Common myeloid progenitor, CD34-positive (primary cell): ENCODE data around the gene OPN1MW.
"Not testable (repeated sequence)": the region's sequence is repeated elsewhere in the genome, so short reads cannot be mapped to it uniquely, and the experiment has no call there.

Experiments used
- CTCF ChIA-PET: fragments of 350-600 bp; sonication (Branson Sonifier 250); formaldehyde crosslinking; loops from one replicate; lab custom pipeline; 2021; ENCODE audit warnings: antibody characterized with exemption; lab: Charles Lee
- POLR2A ChIA-PET: fragments of 350-600 bp; sonication (Branson Sonifier 250); formaldehyde crosslinking; loops from one replicate; lab custom pipeline; 2021; ENCODE audit warnings: antibody characterized with exemption; lab: Charles Lee
- DNase-seq, 3 donors: peaks; one replicate each; pipeline versions ENCODE4 v3.0.0 to v3.0.0-alpha.2; 2013
- H3K27ac ChIP-seq, 2 experiments: 1 replicate in 1 of 2; 2 replicates in 1 of 2; pipeline ENCODE4 v1.7.0; 2013; ENCODE audit warnings: inconsistent platforms in 2 of 2, low read length in 2 of 2, mild to moderate bottlenecking in 2 of 2, low read depth in 1 of 2, moderate library complexity in 1 of 2; ENCODE audit not compliant: severe bottlenecking in 2 of 2, insufficient read depth in 1 of 2, poor library complexity in 1 of 2
- H3K27me3 ChIP-seq, 5 experiments: replicated peaks in 2 of 5; 1 replicate in 3 of 5; 2 replicates in 2 of 5; pipeline versions ENCODE4 v1.6.1 to v1.7.0; 2013; ENCODE audit warnings: low read length in 4 of 5, mild to moderate bottlenecking in 2 of 5, moderate library complexity in 2 of 5, inconsistent platforms in 1 of 5; ENCODE audit not compliant: insufficient read depth in 5 of 5, control insufficient read depth in 4 of 5
- H3K36me3 ChIP-seq, 4 experiments: 1 replicate in 2 of 4; 2 replicates in 2 of 4; pipeline versions ENCODE4 v1.6.1 to v1.7.0; 2013; ENCODE audit warnings: low read length in 3 of 4, control low read depth in 1 of 4, mild to moderate bottlenecking in 1 of 4; ENCODE audit not compliant: control insufficient read depth in 4 of 4, insufficient read depth in 4 of 4
- H3K4me1 ChIP-seq, 4 experiments: 1 replicate in 3 of 4; 2 replicates in 1 of 4; pipeline versions ENCODE4 v1.6.1 to v1.7.1; 2013; ENCODE audit warnings: low read length in 3 of 4, mild to moderate bottlenecking in 3 of 4, control low read depth in 1 of 4, inconsistent platforms in 1 of 4, moderate library complexity in 1 of 4; ENCODE audit not compliant: control insufficient read depth in 4 of 4, insufficient read depth in 4 of 4; ENCODE audit errors: control extremely low read depth in 1 of 4
- H3K4me3 ChIP-seq, 7 experiments: 1 replicate in 4 of 7; 2 replicates in 3 of 7; pipeline versions ENCODE4 v1.5.1 to v1.7.0; 2013; ENCODE audit warnings: mild to moderate bottlenecking in 7 of 7, low read length in 6 of 7, moderate library complexity in 6 of 7, inconsistent platforms in 2 of 7, low read depth in 2 of 7, control low read depth in 1 of 7; ENCODE audit not compliant: insufficient read depth in 4 of 7, control insufficient read depth in 1 of 7; ENCODE audit errors: extremely low read depth in 1 of 7
- H3K9me3 ChIP-seq, 5 experiments: 1 replicate in 4 of 5; 2 replicates in 1 of 5; pipeline versions ENCODE4 v1.6.1 to v1.7.1; 2013; ENCODE audit warnings: low read length in 4 of 5, mild to moderate bottlenecking in 2 of 5, inconsistent platforms in 1 of 5, low read depth in 1 of 5, moderate library complexity in 1 of 5; ENCODE audit not compliant: control insufficient read depth in 4 of 5, insufficient read depth in 2 of 5; ENCODE audit errors: control extremely low read depth in 1 of 5
- WGBS: methylation state at CpG from one replicate; pipeline ENCODE4 v1.1.5; 2013; ENCODE audit not compliant: insufficient coverage; 5-methylcytosine and 5-hydroxymethylcytosine counted together

OPN1MW gene

DNA sequence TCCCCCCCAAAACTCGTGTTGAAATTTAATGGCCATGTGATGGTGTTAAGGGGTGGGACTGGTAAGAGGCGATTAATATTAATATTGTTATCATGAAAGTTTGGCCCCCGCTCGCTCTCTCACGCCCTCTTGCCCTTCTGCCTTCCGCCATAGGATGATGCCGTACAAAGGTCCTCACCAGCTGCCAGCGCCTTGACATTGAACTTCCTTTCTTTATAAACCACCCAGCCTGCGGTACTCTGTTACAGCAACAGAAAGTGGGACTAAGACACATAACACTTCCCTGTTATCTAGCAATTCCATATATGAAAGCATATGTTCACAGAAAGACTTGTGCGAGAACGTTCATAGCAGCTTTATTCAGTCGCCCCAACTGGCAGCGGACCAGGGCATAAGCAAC is 14.0 kb upstream of the OPN1MW start:
- POLR2A ChIA-PET, H3K4me1 ChIP-seq, DNase-seq, H3K36me3 ChIP-seq, H3K4me3 ChIP-seq, H3K9me3 ChIP-seq, H3K27me3 ChIP-seq, H3K27ac ChIP-seq, CTCF ChIA-PET: not testable (repeated sequence)
- WGBS: no CpG with 5 or more reads among the region's 13 CpGs

DNA sequence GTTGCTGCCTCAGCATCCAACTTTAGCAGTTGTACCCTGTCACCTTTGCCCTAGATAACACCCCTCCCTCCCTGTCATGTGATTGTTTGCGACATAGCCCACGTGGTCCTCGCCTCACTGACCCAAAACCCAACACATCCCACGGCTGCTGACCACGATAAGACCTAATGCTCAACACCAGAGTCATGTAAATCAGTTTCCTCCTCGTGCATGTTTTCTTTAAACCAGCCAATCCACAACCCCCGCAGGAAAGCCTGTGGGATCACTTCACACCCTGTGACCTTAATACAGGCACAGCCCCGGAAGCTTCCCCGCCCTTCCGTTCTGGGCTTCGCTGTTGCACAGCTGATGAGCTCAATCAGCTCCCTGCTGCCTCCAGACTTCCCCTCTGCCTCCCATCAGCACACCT is 9.9 kb upstream of the OPN1MW start:
- DNase-seq, H3K4me1 ChIP-seq, H3K9me3 ChIP-seq, CTCF ChIA-PET, H3K4me3 ChIP-seq, H3K36me3 ChIP-seq, H3K27me3 ChIP-seq, POLR2A ChIA-PET, H3K27ac ChIP-seq: not testable (repeated sequence)
- WGBS: no CpG with 5 or more reads among the region's 11 CpGs

DNA sequence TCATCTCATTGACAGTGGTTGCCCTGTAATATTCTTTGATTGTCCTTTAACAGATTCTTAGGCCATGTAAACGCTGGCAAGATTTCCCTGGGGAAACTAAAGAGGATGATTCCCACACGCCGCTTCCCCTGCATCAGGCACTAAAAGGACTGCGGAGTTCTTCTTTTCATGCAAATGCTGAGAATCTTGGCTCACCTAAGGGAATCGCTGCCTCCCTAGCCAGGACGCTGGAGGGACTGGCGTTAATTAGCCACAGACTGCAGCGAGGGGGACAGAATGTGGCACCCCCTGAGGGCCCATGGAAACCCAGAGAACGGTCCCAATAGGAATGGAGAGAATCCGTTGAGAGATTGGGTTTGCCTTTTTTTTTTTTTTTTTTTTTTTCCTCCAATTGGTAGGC is 8.0 kb upstream of the OPN1MW start:
- H3K27me3 ChIP-seq, POLR2A ChIA-PET, H3K4me3 ChIP-seq, H3K4me1 ChIP-seq, DNase-seq, CTCF ChIA-PET, H3K27ac ChIP-seq, H3K9me3 ChIP-seq, H3K36me3 ChIP-seq: not testable (repeated sequence)
- no CpG with 5 or more reads among the region's 10 CpGs for WGBS

DNA sequence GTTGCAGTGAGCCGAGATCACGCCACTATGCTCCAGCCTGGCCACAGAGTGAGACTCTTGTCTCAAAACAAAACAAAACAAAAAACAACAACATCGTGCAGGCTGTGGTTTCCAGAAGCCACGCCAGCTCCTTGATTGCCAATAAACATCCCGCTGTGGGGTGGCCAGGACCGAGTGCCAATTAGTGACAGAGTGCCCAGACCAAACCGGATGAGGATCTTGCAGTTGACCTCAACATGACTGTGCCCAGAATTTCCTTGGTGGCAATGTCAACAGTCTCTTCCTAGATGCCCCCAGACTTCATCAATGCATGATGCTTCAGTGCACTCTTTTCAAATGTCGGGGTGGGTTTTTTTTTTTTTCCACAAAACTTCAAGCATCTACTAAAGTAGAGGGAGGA is 1.4 kb downstream of the OPN1MW start:
- DNase-seq, H3K9me3 ChIP-seq, H3K4me1 ChIP-seq, H3K36me3 ChIP-seq, H3K27ac ChIP-seq, H3K4me3 ChIP-seq, H3K27me3 ChIP-seq, CTCF ChIA-PET, POLR2A ChIA-PET: not testable (repeated sequence)
- WGBS: no CpG with 5 or more reads among the region's 8 CpGs

DNA sequence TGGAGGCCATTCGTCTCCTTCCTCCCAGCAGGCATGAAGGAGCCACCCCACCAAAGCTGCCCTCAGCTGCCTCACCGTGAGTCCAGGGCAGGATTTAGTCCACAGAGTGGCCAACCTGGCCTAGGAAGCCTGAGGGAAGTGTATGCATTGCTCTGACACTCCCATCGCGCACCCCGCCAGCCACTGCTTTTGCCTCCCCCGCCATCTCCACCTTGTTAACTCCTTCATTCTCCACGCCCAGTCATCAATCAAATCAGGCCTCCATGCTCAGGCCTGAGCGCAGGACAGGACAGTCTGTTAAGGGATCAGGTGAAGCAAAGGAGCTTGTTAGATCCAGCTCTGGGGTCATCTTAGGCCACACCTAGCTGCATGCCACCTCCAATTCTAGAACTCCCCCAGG is 10.4 kb downstream of the OPN1MW start:
- H3K27me3 ChIP-seq, H3K9me3 ChIP-seq, DNase-seq, POLR2A ChIA-PET, H3K4me1 ChIP-seq, H3K4me3 ChIP-seq, CTCF ChIA-PET, H3K27ac ChIP-seq, H3K36me3 ChIP-seq: not testable (repeated sequence)
- no CpG with 5 or more reads among the region's 8 CpGs for WGBS

DNA sequence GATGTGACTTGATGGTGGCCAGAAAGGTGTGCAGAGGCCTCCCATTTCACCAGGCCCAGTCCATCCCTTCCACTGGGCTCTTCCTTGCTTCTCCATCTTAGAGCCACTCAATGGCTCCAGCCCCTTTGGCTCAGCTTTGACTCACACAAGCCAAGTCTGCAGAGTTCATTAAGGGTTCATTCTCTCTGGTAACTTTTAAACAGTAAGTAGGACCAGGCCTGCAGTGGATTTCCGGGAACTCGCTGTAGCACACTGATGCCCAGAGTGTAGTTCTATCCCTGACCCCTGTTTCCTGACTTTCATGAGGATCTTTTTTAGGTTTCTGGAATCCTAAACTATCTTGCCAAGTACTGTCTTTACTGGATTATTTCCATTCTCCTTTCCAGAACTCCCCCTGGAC is 11.9 kb downstream of the OPN1MW start:
- DNase-seq, H3K27me3 ChIP-seq, H3K4me1 ChIP-seq, POLR2A ChIA-PET, CTCF ChIA-PET, H3K4me3 ChIP-seq, H3K27ac ChIP-seq, H3K36me3 ChIP-seq, H3K9me3 ChIP-seq: not testable (repeated sequence)
- WGBS: no CpG with 5 or more reads among the region's 2 CpGs

DNA sequence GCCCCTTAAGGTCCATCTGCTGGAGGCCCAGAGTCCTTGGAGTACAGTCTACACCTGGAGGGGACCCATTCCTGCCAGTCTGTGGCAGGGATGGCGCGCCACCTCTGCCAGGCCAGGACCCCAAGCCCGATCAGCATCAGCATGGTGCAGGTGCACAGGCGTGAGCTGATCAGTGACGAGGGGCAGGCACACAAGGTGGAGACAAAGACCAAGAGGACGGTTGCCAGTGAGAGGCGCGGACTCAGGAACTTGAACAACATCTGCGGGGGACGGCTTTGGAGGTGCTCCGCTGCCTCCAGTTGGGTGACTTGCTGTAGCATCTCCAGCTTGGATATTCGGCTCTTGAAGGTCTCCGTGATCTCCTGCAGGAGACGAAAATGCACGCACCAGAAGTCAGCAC is 14.1 kb downstream of the OPN1MW start:
- H3K4me3 ChIP-seq, H3K4me1 ChIP-seq, H3K36me3 ChIP-seq, H3K27me3 ChIP-seq, H3K9me3 ChIP-seq, DNase-seq, POLR2A ChIA-PET, H3K27ac ChIP-seq, CTCF ChIA-PET: not testable (repeated sequence)
- WGBS: no CpG with 5 or more reads among the region's 15 CpGs
